ENCODE data around the gene CROCC. TPM values are rescaled to one million over a fixed set of nuclear protein-coding genes. Genes with fewer than 3 reads are reported as not detected.

CROCC gene
- total and polyA plus RNA-seq, 2 experiments from 2014 or later: 15.1 to 106 TPM

DNA sequence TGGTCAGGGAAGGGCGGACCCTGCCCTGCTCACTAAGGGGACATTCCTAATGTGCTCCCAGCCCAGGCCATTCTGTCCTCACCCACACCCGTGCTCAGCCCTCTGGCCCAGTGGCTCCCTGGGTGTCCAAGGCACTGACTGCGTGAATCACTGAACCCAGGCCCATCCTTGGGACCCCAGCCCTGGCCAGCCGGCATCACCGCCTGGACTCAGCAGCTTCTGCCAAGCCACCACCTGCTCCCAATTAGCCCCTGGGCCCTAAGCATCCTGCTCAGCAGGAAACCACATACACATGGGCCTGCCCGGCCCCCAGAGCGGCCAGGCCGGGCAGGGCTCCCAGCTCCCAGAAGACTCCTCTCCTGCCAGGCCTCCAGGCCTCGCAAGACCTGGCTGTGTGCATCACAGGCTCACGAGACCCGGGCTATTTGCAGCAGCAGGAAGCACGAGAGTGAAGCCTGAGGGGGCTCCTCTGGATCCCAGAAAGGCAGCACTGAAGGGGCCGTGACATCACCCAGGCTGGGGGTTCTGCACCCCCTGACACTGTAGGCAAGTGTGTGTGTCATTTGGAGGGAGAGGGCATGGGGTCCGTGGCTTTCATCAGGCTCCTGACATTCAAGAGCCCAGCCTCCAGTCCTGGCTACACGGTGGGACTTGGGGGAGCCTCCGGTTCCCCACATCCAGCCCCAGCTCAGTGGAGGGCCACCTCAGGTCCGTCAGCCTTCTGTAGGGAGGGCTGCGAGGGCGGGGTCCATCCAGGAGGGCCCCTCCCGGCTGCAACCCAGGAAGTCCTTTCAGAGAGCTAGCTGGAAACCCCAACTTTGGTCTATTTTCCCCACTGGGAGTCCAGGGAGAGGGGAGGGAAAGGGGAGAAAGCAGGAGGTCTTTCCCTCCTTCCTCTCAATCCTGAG is 57.1 kb downstream of the CROCC start:
- H3K27ac Mint-ChIP-seq: 0 out of 2 replicates have a peak overlapping the region, but pooled peaks have one; percentile 23
- Histone ChIP-seq H2AFZ (no peak overlapping the region), H3K27me3 (ENCODE audit: insufficient read depth) (no peaks in the 10 kb centered on the region), H3K36me3 (ENCODE audit: insufficient read depth) (no peaks in the 10 kb centered on the region), H3K27ac (ENCODE audit: low read depth) (no peak overlapping the region), H3K4me2 (peak overlapping the region; percentile 99), H3K4me3 (peak overlapping the region; percentile 88), H3K9me2 (ENCODE audit: insufficient read depth) (no peaks in the 10 kb centered on the region), H3K79me2 (replicated peaks; ENCODE audit: insufficient read depth) (peaks cover 27% of the 10 kb centered on the region), H3F3A (replicated peaks; ENCODE audit: low read depth) (peaks cover 15% of the 10 kb centered on the region; the same call in 1 of the 2 replicates), H4K20me1 (replicated peaks; ENCODE audit: insufficient read depth) (no peaks in the 10 kb centered on the region; the same call in 1 of the 2 replicates), H3K4me1 (ENCODE audit: insufficient read depth) (peaks cover 7% of the 10 kb centered on the region)
- peaks cover 27% of the 10 kb centered on the region for H3K27me3 Mint-ChIP-seq (ENCODE audit: insufficient read depth, low read depth, poor library complexity)
- peaks cover 24% of the 10 kb centered on the region for H3K36me3 Mint-ChIP-seq (ENCODE audit: low read depth)
- H3K4me3 Mint-ChIP-seq: peak overlapping the region; percentile 86
- no peaks in the 10 kb centered on the region; the same call in 2 of the 3 replicates for H3K9me3 Mint-ChIP-seq
- ATAC-seq (peak; percentile 2; the same call in 1 of the 3 replicates), DNase-seq (ENCODE audit: low spot score) (no peak)
- TF ChIP-seq ZNF331 (CRISPR knock-in tag; IDR thresholded peaks at IDR 0.05; ENCODE audit: low read depth) (no peak), EZH2phosphoT487 (IDR thresholded peaks at IDR 0.05; ENCODE audit: unreplicated experiment) (no peak), ZNF114 (CRISPR knock-in tag; IDR thresholded peaks at IDR 0.05) (no peak), JUNB (IDR thresholded peaks at IDR 0.05; ENCODE audit: unreplicated experiment) (no peak), POLR2AphosphoS5 (IDR thresholded peaks at IDR 0.05; ENCODE audit: low read depth) (no peak; the same call in 1 of the 2 replicates), NANOG (IDR thresholded peaks at IDR 0.05; ENCODE audit: borderline replicate concordance) (no peak), CREB1 (CRISPR knock-in tag; IDR thresholded peaks at IDR 0.05; ENCODE audit: low read depth) (no peak)
- TF ChIP-seq, protein P1, sequence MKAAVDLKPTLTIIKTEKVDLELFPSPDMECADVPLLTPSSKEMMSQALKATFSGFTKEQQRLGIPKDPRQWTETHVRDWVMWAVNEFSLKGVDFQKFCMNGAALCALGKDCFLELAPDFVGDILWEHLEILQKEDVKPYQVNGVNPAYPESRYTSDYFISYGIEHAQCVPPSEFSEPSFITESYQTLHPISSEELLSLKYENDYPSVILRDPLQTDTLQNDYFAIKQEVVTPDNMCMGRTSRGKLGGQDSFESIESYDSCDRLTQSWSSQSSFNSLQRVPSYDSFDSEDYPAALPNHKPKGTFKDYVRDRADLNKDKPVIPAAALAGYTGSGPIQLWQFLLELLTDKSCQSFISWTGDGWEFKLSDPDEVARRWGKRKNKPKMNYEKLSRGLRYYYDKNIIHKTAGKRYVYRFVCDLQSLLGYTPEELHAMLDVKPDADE (IDR thresholded peaks at IDR 0.05): no peak
- TF ChIP-seq, protein P2, sequence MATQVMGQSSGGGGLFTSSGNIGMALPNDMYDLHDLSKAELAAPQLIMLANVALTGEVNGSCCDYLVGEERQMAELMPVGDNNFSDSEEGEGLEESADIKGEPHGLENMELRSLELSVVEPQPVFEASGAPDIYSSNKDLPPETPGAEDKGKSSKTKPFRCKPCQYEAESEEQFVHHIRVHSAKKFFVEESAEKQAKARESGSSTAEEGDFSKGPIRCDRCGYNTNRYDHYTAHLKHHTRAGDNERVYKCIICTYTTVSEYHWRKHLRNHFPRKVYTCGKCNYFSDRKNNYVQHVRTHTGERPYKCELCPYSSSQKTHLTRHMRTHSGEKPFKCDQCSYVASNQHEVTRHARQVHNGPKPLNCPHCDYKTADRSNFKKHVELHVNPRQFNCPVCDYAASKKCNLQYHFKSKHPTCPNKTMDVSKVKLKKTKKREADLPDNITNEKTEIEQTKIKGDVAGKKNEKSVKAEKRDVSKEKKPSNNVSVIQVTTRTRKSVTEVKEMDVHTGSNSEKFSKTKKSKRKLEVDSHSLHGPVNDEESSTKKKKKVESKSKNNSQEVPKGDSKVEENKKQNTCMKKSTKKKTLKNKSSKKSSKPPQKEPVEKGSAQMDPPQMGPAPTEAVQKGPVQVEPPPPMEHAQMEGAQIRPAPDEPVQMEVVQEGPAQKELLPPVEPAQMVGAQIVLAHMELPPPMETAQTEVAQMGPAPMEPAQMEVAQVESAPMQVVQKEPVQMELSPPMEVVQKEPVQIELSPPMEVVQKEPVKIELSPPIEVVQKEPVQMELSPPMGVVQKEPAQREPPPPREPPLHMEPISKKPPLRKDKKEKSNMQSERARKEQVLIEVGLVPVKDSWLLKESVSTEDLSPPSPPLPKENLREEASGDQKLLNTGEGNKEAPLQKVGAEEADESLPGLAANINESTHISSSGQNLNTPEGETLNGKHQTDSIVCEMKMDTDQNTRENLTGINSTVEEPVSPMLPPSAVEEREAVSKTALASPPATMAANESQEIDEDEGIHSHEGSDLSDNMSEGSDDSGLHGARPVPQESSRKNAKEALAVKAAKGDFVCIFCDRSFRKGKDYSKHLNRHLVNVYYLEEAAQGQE (IDR thresholded peaks at IDR 0.05; ENCODE audit: unreplicated experiment): no peak
- peaks cover 46% of the 10 kb centered on the region for H3K4me1 Mint-ChIP-seq
